HG02571 (cell line): ENCODE results near the gene FGGY.

Source experiments
- ATAC-seq: cut with Tn5 transposase; IDR thresholded peaks from one replicate; pipeline ENCODE4 v1.9.1; 2021; ENCODE audit warnings: mild to moderate bottlenecking, moderate library complexity; ENCODE audit not compliant: unreplicated experiment

Gene FGGY

DNA sequence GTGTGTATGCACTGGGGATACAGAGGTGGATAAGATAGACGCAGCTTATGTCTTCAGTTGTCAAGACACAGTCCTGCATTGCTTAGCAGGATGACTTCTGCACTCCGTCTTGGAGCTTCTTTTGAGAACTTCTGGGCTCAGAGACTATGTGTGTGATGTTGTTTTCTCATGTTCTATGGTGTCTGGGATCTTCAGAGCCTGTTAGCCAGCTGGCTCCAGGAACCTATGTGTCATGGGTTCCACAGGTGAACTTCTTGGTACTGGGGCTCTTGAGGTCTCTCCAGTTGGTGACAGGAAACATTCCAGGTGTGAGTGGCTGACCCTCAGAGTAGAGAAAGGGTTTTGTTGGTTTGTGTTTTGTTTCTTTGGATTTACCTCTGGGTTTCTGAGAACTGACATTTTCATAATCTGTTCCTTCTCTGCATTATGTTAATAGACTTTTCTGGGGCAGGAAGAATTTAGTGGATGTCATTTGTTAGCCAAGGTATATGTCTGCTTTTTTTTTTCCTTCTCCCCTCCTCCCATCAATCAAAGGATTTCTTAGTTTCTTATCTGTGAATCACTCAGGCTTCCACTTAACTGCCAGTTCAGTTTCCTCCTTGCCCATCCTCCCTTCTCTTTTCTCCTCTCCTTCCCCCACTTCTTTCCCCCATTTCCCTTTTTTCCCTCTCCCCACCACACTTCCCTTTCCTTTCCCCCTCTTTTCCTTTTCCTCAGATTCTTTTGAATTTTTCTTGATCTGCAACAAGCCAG lies 18.1 kb downstream of the FGGY start:
- ATAC-seq, result no peak

DNA sequence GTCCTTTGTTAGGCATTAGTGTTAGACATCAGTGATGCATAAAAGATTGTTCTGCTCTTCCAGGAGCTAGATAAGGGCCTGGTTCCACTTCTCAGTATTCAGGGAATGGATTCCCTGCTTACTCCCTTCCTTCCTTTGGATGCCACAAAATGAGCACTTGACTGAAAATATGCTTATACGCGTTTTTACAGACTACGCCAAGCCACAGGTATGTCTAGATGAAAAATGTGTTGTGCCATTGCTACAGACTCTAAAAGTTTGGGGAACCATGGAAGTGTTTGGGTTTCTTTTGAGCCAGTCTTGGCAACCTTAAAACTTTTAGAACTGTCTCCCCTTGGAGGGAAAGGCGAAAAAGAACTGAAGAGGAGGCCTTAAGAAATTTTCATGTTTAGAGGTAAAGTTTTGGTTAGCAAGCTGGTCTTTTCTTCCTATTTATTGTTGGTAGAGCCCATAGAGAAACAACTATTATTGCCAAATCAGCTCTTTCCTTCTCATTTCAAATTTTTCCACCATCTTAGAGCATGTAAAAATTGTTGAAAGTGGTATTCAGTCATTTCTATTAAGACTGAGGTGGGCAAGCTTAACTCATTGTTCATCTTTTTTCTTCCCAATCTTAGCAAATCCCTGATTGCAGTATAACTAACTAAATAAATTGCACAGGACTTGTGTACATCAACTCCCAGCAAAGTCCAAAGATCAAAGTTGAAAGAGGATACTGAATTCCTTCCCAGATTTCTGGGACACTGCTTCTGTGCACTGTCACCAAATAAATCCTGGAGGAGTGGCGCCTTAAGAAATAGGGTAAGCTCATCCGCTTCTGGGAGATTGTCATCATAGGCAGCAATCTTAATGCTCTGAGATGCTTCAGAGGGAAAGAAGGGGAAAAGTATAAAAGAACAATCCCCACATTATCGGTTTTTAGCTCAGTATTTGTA lies 18.9 kb downstream of the FGGY start:
- ATAC-seq, result no peak

DNA sequence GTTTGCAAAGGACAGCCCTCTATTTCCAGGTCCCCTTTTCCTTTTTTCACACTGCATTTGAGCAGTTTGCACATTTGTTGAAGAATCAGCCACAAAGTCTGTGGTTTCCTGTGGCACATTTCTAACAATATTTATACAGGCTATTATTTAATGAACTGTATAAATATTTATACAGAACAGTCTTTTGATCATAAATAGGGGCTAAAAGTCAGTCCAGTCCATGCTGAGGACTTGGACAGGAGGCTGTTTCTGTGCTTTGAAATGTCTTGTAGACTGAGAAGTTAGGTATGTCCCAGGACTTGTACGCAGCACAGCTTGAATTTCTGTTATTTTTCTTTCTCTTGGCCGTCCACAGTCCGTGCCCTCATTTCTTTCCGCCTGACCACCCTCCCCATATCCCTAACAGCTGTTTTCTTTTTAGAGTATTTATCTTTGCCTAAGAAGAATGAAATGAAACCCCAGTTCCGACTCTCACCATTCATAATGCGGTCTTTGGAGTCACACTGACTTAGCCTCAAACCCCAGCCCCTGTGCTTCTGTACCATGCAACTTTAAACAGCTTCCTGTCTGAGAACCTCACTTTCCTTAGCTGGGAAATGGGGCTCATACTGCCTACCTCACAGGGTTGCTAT lies 19.7 kb downstream of the FGGY start:
- no peak for ATAC-seq

DNA sequence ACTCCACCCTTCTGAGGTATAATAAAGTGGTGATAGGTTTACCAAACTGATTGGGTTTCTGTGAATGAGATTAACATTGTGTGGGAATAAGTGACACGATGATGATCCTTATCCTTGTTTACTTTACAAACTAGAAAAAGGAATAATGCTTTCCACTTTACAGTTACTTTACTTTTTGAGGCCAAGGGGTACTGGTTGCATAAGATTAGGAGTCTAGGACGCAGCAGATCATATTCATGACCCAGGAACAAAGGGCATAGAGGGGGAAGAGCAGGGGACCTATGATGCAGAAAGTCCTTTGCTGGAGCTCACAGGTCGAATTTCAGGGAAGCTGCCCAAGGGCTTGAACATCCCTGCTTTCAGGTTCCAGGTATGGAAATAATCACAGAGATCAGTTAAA lies 20.4 kb downstream of the FGGY start:
- ATAC-seq, result no peak

DNA sequence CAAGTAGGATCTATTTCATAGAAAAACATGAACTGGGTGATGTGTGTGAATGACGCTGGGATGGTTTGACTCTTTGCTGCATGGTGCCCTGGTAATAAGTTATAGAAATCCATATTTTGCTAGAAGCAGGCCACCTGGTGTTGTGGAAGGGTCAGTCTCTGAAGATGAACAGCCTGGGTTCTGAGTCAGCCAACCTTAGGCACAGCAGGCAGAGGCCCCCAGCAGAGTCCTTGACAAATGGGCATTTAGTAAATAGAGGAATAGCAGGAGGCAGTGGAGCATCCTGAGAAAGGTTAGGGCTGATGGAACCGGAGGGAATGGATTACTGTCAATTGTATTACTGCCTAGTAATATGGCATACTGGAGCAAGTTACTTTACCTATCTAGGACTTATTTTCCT lies 20.9 kb downstream of the FGGY start:
- ATAC-seq, result no peak

DNA sequence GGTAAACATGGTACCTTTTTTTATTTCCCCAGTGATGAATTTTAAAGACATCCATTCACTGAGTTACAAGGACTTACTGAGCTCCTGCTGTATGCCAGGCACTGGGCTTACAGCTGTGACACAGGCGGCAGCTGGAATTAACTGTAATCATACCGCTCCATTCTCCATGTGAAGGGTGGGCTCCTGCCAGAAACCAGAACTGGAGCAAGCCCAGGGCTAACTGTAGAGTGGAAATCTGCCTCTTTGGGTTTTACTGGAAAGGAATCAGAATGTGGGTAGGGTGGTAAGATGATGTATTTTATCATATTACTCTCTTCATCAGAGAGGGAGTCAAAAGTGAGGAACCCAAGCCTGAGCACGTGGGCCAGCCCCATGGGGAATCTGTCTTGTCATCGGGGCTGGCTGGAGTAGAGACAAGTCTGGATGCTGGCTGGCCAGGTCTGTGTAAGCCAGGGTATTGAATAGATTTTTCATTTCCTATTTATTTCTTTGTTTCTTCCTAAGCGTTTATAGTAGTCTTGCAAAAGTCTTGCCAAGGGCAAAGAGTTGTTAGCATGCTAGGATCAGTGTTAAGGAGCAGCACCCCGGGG lies 21.5 kb downstream of the FGGY start:
- no peak for ATAC-seq

DNA sequence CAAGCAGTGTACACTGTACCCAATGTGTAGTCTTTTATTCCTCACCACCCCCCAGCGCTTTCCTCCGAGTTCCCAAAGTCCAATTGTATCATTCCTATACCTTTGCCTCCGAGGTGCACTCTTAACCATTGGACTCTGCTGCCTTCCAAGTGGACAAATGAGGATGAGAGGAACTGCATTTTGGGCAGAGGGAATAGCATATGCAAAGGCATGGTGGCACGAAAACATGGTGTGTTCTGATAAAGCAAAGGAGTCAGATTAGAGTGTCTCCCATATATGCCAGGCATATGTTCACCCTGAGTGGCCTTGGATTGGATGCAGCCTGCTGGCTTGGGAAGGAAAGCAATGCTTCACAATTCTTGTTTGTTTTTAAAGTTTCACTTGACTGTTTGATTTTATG lies 25.5 kb downstream of the FGGY start:
- ATAC-seq, result no peak

DNA sequence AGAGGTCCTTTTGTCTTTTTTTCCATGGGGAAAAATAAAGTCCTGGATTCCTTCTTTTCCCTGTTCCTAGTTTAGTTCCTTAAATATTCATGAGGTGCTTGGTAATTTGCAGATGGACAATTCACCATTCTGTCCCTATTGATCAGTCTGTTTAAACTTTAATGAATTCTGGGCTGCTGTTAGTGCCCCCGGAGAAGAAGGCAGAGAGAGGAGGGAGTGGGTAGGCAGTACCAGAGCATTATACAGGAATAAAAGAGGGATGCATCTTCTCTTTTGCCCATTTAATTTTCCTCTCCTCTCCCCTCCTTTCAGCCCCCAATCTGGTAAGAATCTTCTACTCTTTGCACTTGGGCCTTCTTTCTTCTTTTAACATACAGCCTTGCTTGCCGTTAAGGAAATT lies 25.9 kb downstream of the FGGY start:
- no peak for ATAC-seq

DNA sequence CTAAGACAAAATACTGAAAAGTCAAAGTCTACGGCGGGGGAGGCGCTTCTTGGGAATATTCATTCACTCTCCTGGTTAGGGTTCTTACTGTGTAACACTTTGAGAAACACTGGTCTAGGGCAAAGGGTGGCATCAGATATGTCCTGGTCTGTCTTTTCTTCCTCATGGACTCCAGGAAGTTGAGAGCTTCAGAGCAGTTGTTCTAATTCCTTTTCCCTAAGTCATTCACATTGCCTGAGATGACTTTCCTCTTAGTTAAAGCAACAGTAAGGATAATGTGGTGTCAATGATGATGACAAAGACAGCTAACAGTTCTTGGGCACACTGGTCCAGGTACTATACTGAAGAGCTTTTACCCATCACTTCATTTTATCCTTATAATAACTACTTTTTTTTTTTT lies 27.0 kb downstream of the FGGY start:
- ATAC-seq, result no peak

DNA sequence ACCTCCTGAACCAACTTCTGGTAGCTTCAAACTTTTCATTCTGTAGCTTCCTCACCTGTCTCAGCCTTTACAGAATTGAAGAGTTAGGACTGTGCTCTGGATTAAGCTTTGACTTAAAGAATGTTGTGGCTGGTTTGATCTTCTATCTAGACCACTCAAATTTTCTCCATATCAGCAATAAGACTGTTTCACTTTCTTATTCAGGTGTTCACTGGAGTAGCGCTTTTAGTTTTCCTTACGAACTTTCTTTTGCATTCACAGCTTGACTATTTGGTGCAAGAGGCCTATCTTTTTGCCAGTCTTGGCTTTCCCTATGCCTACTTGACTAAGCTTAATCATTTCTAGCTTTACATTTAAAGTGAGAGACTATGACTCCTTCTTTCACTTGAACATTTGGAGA lies 31.5 kb downstream of the FGGY start:
- no peak for ATAC-seq

DNA sequence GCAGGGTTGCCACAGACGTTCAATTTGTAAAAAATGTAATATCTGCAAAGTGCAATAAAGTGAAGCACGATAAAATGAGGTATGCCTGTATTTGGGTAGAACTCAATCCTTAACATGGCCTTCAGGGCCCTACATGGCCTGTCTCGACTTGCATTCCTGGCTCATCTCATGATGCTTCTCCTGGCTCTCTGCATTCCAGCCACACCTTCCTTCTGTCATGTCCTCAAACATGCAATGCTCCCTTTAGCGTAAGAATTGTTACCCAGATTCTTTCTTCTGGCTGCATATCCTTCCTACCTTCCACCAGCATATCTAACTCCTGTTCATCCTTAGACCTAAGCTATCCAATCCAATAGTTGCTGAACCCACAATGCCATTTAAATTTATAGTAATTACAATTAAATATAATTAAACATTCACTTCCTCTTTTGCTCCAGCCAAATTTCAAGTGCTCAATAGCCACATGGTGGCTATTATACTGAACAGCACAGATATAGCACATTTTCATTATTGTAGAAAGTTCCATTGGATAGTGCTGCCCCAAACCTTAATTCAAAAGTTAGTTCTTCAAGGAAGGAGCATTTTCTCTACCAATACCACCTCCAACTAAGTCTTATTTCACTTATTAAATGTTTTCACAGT lies 32.6 kb downstream of the FGGY start:
- ATAC-seq, result no peak

DNA sequence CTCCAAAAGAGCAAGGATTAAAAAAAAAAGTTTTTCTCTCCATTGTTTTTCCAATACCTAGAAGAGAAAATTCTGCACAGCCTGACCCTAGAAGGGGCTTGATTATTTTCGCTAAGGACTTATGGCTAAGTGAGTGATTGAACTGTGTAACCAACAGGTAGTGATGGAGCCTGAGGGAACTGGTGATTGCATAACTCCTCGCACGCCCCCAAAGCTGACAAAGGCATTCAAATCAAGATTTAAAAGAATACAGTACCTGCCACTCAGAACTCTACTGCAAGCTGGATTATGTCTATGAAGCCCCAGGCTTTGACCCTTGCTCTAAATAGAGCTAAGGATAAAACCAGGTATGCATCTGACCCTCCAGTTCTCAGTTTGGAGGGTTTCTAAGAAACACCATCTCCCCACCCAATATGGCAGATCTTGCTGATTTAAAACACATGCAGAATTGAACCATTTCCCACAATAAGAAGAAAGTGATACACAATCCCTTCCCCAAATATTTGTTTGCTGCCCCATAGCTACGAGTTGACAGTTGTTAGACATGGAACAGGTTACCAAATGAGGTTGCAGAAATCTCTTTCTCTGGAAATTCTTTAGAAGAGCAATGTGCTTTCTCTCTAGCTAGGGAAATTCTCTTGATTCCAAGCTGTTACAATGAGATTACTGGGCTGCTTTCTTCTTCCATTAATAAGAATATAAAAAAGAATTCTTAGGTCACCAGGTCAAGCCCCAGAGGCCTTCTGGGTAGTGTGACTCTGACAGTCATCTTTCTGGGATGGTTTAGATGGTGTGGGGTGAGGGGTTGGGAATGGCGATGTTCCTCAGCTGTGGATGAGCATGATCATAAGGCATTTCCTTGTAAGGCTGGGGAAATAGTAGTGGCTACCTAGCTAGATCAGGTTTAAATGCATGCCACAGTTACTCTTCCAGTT lies 35.1 kb downstream of the FGGY start:
- no peak for ATAC-seq

DNA sequence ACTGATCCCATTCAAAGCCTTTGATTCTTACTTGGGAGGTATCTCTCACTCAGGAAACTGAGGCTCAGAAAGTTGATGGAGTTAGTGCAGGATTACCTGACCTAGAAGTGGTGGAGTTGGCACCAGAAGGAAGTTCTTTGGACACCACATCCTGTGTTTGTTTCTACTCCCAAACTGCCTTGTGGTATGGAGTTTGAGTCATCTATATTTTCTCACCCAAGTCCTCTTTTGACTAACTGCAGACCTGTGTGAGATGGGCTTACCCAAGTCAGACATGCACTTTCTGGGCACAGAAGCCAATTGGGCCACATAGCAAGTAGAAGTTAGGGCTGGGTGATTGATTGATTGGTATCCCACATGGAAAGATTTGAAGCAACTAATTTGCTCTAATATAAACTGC lies 36.1 kb downstream of the FGGY start:
- no peak for ATAC-seq

DNA sequence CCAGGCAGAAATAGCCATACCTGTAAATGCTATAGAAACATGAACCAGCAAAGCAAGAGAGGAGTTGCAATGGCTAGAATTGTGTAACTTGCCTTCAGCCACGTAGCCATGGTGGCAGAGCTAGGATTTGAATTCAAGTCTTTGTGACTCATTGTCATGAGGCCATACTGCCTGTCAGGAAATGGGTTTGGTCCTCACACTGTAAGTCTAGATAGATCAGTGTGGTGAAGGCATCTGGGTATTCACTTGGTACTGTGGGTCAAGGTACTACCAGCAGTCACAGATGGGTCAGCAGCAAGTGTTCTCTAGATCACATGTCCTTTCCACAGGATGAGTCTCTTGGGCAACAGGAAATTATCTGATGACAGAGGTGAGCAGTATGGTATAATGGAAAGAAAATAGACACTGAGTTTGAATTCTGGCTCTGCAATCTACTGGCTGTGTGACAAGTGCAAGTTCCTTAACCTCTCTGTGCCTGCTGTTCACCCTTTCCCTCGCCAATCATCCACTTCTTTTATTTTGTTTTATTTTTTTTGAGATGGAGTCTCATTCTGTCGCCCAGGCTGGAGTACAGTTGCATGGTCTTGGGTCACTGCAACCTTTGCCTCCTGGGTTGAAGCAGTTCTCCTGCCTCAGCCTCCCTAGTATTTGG lies 36.9 kb downstream of the FGGY start:
- no peak for ATAC-seq

DNA sequence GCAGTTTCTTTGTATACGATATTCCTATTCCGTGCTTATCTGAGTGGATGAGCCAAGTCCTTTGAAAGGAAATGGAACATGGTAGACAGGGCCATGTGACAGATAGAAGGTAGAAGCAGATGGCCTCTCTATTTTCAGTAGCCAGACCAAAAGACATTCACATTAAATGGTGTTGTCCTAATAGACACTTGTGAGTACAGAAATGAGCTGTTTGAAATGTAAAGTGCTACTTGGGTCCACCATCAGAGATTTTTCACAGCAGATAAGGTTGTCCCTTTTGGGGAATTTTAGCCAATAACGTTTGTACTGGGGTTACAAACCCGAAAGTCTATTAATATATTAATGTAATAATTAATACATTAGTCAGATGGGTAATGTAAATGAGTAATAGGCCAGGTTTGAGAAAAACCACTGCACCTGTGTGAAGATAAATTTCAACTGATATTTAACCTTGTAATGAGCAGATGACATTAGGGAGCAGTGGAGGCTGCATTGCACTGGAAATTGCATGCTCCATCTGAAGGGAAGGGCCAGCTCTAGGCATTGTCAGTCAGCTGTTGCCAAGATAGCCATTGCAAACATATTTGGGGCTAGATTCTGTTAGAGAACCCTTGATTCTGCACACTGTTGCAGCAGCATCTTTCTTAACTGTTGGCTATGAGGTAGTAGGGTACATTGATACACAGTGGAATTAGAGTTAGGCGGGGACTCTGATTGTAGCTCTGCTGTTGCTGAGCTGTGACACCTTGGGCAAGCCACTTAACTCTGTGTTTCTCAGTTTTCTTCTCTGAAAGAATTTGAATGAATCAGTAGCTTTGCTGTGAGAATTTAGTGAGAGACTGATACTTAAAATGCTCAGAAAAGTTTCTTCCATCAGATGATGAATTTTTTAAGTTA lies 43.8 kb downstream of the FGGY start:
- no peak for ATAC-seq

DNA sequence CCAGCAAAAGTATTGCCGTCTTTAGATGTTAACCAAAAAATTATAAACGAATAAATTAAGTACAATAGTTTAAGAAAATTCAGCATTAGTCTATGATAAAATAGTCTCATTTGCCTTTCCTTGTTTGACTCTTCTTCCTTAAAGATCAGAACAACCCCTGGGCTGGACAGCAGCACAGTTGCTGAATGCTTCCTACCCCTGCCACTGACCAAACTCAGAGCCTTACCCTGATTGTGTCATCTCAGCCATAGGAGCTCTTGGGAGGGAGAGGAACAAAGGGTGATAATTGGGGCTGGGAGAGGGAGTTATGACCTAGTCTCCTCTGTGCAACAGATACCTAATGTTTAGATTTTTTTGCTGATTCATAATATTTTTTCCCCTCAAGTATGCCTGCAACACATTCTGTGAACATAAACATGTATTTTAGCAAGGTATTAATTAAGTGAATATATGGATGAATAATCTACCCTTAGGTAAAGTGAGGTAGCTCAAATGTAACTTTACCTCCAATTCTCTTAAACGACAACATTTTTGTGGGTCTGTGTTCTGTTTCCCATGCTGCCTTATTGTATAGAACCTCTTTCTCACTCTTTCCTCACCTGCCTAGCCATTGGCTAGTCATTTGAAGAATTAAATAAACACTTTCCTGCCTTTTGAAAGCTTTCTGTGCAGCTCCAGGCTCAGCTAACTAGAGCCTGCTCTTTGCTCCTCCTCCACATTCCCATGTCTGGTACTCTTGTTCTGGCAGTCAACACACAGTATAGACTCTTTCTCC lies 46.1 kb downstream of the FGGY start:
- no peak for ATAC-seq

DNA sequence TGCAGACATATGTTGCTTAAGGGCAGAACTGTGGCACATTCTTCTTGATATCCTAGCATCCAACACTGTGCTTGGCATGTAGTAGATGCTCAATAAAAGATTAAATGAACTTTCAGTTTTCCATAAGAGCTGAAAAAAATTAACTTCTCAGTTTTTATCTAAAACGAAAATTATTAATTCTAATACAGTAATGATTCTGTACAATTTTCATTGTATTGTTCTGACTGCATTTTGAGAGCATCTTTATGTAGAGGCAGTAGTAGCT lies 46.6 kb downstream of the FGGY start:
- ATAC-seq, result no peak

DNA sequence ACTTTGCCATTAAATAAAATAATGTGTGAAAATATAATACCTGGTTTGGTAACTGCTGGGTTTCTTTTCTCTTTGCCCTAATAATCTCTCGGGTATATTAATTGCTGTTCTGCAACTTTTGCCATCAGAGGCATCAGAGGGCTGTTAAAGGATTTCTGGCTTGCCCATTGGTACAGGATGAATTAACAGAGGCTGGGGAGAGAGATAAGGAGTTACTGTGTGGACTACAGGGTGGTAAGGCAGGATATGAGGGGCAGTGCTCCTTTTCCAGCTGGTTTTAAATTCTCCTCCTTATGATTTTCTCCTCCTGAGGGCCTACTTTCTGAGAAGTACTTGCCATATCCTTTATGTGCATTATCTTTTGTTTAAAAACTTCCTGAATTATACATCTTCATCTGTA lies 48.3 kb downstream of the FGGY start:
- no peak for ATAC-seq
